Muscle layer of colon (tissue), 2 donors: Measurements from ENCODE around the gene RTN4R.
A peak's percentile ranks its signal among the peaks of the same experiment; 100 is the strongest.

Experiments
- H3K27ac ChIP-seq: one replicate; pipeline ENCODE4 v1.7.0; 2013; ENCODE audit warnings: low read depth, mild to moderate bottlenecking, low read length, moderate library complexity
- H3K27me3 ChIP-seq, 2 donors: one replicate each; pipeline ENCODE4 v1.7.0; 2013; ENCODE audit warnings: low read length in 2 of 2, mild to moderate bottlenecking in 2 of 2; ENCODE audit not compliant: insufficient read depth in 2 of 2, control insufficient read depth in 1 of 2
- H3K36me3 ChIP-seq: one replicate; pipeline ENCODE4 v1.7.0; 2013; ENCODE audit warnings: mild to moderate bottlenecking, low read length; ENCODE audit not compliant: insufficient read depth
- H3K4me1 ChIP-seq: one replicate; pipeline ENCODE4 v1.7.0; 2013; ENCODE audit warnings: mild to moderate bottlenecking, low read length; ENCODE audit not compliant: insufficient read depth
- H3K4me3 ChIP-seq, 2 donors: one replicate each; pipeline ENCODE4 v1.7.0; 2013; ENCODE audit warnings: low read length in 2 of 2, low read depth in 1 of 2, mild to moderate bottlenecking in 1 of 2, moderate library complexity in 1 of 2
- H3K9ac ChIP-seq: one replicate; pipeline ENCODE4 v1.7.0; 2013; ENCODE audit warnings: low read length
- H3K9me3 ChIP-seq: one replicate; pipeline ENCODE4 v1.7.0; 2013; ENCODE audit warnings: mild to moderate bottlenecking, low read length
- donor health status: abdominal sarcoma.
- donor health status: Adenocarcinoma of cecum.

The RTN4R gene

GRCh38 chr22:20206709-20207215 is 61.4 kb downstream of the RTN4R start:
- Histone ChIP-seq H3K9me3 (no peaks in the 10 kb centered on the region), H3K9ac (no peak overlapping the region), H3K4me3 (peak overlapping the region; percentile 11 to 55), H3K36me3 (no peaks in the 10 kb centered on the region), H3K4me1 (peaks cover 13% of the 10 kb centered on the region), H3K27me3 (peaks cover 0 to 6% of the 10 kb centered on the region in 2 donors), H3K27ac (peak overlapping the region; percentile 39)

- H3K4me1 ChIP-seq = peaks cover 6% of the 10 kb centered on the region
Observed at GRCh38 chr22:20205964-20206708, 62.0 kb downstream of the RTN4R start.

GRCh38 chr22:20205464-20205963 is 62.6 kb downstream of the RTN4R start:
- Histone ChIP-seq H3K36me3 (no peaks in the 10 kb centered on the region), H3K27me3 (peaks cover 0 to 6% of the 10 kb centered on the region in 2 donors), H3K9ac (no peak overlapping the region), H3K4me3 (no peak overlapping the region), H3K9me3 (no peaks in the 10 kb centered on the region), H3K27ac (no peak overlapping the region), H3K4me1 (peaks cover 6% of the 10 kb centered on the region)

More at GRCh38 chr22:20205964-20206708, 62.0 kb downstream of the RTN4R start:
- peak overlapping the region; percentile 11 to 55 for H3K4me3 ChIP-seq
- peaks cover 0 to 6% of the 10 kb centered on the region in 2 donors for H3K27me3 ChIP-seq
- H3K36me3 ChIP-seq = no peaks in the 10 kb centered on the region
- H3K27ac ChIP-seq = peak overlapping the region; percentile 39
- H3K9me3 ChIP-seq = no peaks in the 10 kb centered on the region
- no peak overlapping the region for H3K9ac ChIP-seq

GRCh38 chr22:20204806-20205205 is 63.3 kb downstream of the RTN4R start:
- peaks cover 6% of the 10 kb centered on the region for H3K4me1 ChIP-seq
- H3K36me3 ChIP-seq = no peaks in the 10 kb centered on the region
- no peak overlapping the region for H3K9ac ChIP-seq
- peaks cover 0 to 6% of the 10 kb centered on the region in 2 donors for H3K27me3 ChIP-seq
- no peak overlapping the region for H3K27ac ChIP-seq
- no peaks in the 10 kb centered on the region for H3K9me3 ChIP-seq
- no peak overlapping the region for H3K4me3 ChIP-seq

GRCh38 chr22:20204311-20204710 is 63.8 kb downstream of the RTN4R start:
- Histone ChIP-seq H3K4me3 (no peak overlapping the region), H3K27me3 (peaks cover 0 to 6% of the 10 kb centered on the region in 2 donors), H3K4me1 (peaks cover 6% of the 10 kb centered on the region), H3K27ac (no peak overlapping the region), H3K9ac (no peak overlapping the region), H3K9me3 (no peaks in the 10 kb centered on the region), H3K36me3 (no peaks in the 10 kb centered on the region)

GRCh38 chr22:20203552-20204201 is 64.4 kb downstream of the RTN4R start:
- no peak overlapping the region for H3K4me3 ChIP-seq
- H3K27ac ChIP-seq = no peak overlapping the region
- H3K27me3 ChIP-seq = peaks cover 0 to 6% of the 10 kb centered on the region in 2 donors
- no peaks in the 10 kb centered on the region for H3K36me3 ChIP-seq
- no peaks in the 10 kb centered on the region for H3K9me3 ChIP-seq
- peaks cover 6% of the 10 kb centered on the region for H3K4me1 ChIP-seq
- H3K9ac ChIP-seq = no peak overlapping the region

- H3K27ac ChIP-seq = no peak overlapping the region
- H3K4me3 ChIP-seq = no peak overlapping the region
- peaks cover 0 to 6% of the 10 kb centered on the region in 2 donors for H3K27me3 ChIP-seq
- no peak overlapping the region for H3K9ac ChIP-seq
- no peaks in the 10 kb centered on the region for H3K36me3 ChIP-seq
- no peaks in the 10 kb centered on the region for H3K9me3 ChIP-seq
- peaks cover 6% of the 10 kb centered on the region for H3K4me1 ChIP-seq
Observed at GRCh38 chr22:20203142-20203551, 65.0 kb downstream of the RTN4R start.

- peaks cover 0 to 6% of the 10 kb centered on the region in 2 donors for H3K27me3 ChIP-seq
- H3K27ac ChIP-seq = no peak overlapping the region
- H3K9ac ChIP-seq = no peak overlapping the region
- H3K4me3 ChIP-seq = no peak overlapping the region
- no peaks in the 10 kb centered on the region for H3K36me3 ChIP-seq
- no peaks in the 10 kb centered on the region for H3K9me3 ChIP-seq
- peaks cover 6% of the 10 kb centered on the region for H3K4me1 ChIP-seq
Observed at GRCh38 chr22:20201837-20202392, 66.2 kb downstream of the RTN4R start.

- Histone ChIP-seq H3K9ac (no peak overlapping the region), H3K36me3 (no peaks in the 10 kb centered on the region), H3K27ac (no peak overlapping the region), H3K27me3 (no peaks in the 10 kb centered on the region), H3K4me3 (no peak overlapping the region), H3K4me1 (peaks cover 6% of the 10 kb centered on the region), H3K9me3 (no peaks in the 10 kb centered on the region)
Observed at GRCh38 chr22:20199906-20200305, 68.2 kb downstream of the RTN4R start.

- Histone ChIP-seq H3K27ac (no peak overlapping the region), H3K9me3 (no peaks in the 10 kb centered on the region), H3K9ac (no peak overlapping the region), H3K4me1 (peaks cover 6% of the 10 kb centered on the region), H3K4me3 (no peak overlapping the region), H3K36me3 (no peaks in the 10 kb centered on the region), H3K27me3 (no peaks in the 10 kb centered on the region)
Observed at GRCh38 chr22:20199413-20199842, 68.7 kb downstream of the RTN4R start.

- H3K4me3 ChIP-seq = no peak overlapping the region
- no peak overlapping the region for H3K9ac ChIP-seq
- H3K4me1 ChIP-seq = peaks cover under 1% of the 10 kb centered on the region
- no peaks in the 10 kb centered on the region for H3K9me3 ChIP-seq
- no peak overlapping the region for H3K27ac ChIP-seq
- no peaks in the 10 kb centered on the region for H3K36me3 ChIP-seq
- no peaks in the 10 kb centered on the region for H3K27me3 ChIP-seq
Observed at GRCh38 chr22:20198557-20199319, 69.4 kb downstream of the RTN4R start.
